ENCODE data around the gene SESN2. TPM values are rescaled to one million over a fixed set of nuclear protein-coding genes. Genes with fewer than 3 reads are reported as not detected.

Gene SESN2
- total RNA-seq, 1 experiment from 2014 or later = 36.8 TPM

GRCh38 chr1:28313702-28314546 lies 54.6 kb downstream of the SESN2 start:
- H3K9me3 ChIP-seq (ENCODE audit: control insufficient read depth in 1 of 2, insufficient read depth in 1 of 2, low read depth in 1 of 2, low read length in 2 of 2) = no peaks in the 10 kb centered on the region
- peaks cover 15 to 19% of the 10 kb centered on the region in 2 experiments for H3K4me1 ChIP-seq (ENCODE audit: control insufficient read depth in 1 of 2, insufficient read depth in 2 of 2, low read length in 2 of 2)
- H3K27ac ChIP-seq (ENCODE audit: low read depth, low read length) = peak overlapping the region; percentile 4; the same call in 1 of the 2 replicates
- no TSS peak for BruUV-seq (replicated peaks)
- no peaks in the 10 kb centered on the region for H3K79me2 ChIP-seq (ENCODE audit: insufficient read depth, low read length)
- no peaks in the 10 kb centered on the region for H4K20me1 ChIP-seq (ENCODE audit: insufficient read depth)
- H3K9me2 ChIP-seq (ENCODE audit: insufficient read depth) = no peaks in the 10 kb centered on the region
- H3K9ac ChIP-seq (ENCODE audit: low read length) = peak overlapping the region; percentile 44
- peak overlapping the region; percentile 77 for H3K4me2 ChIP-seq (ENCODE audit: low read length)
- intact Hi-C loops (cut with micrococcal nuclease) = no loop called here
- ChIA-PET POLR2A (interaction anchor here (1.5 to 1.9 kb wide), 3 partner anchors 10 to 335 kb away, joined by 6 to 15 read pairs (median 9); partner anchors contain the start of genes MED18 and RNU11), CTCF (interaction anchor here (0.8 to 1.2 kb wide), 3 partner anchors 15 to 65 kb away, joined by 3 read pairs; partner anchors contain the start of gene MED18), RAD21 (ENCODE audit: low non-redundant PET in 1 of 2, low total read pairs in 2 of 2, uncharacterized antibody in 2 of 2, unreplicated experiment in 2 of 2) (no interaction called here)
- peak; percentile 69; the same call in 1 of the 2 replicates for TF ChIP-seq SP1 (IDR thresholded peaks at IDR 0.05; ENCODE audit: low read depth)
- no peak for TF ChIP-seq ZFX (IDR thresholded peaks at IDR 0.05)
- TF ChIP-seq JUND (IDR thresholded peaks at IDR 0.05) = peak; percentile 81
- TF ChIP-seq RAD21 (IDR thresholded peaks at IDR 0.05; ENCODE audit: low read depth) = no peak
- TF ChIP-seq ZBTB33 (IDR thresholded peaks at IDR 0.05; ENCODE audit: extremely low read depth, insufficient replicate concordance, low read length) = no peak
- peak; percentile 67 for TF ChIP-seq MAX (IDR thresholded peaks at IDR 0.05)
- TF ChIP-seq TCF7L2 (IDR thresholded peaks at IDR 0.05; ENCODE audit: borderline replicate concordance, extremely low read depth, insufficient read depth, insufficient read length) = no peak
- TF ChIP-seq EZH2 (IDR thresholded peaks at IDR 0.05) = no peak
- peak; percentile 50 for TF ChIP-seq YY1 (IDR thresholded peaks at IDR 0.05; ENCODE audit: extremely low read depth, insufficient replicate concordance, low read depth, low read length)
- no peak; the same call in 1 of the 2 replicates for TF ChIP-seq POLR2AphosphoS5 (IDR thresholded peaks at IDR 0.05; ENCODE audit: low read depth, low read length)
- no peak for TF ChIP-seq SIN3A (IDR thresholded peaks at IDR 0.05; ENCODE audit: low read depth)
- peak; percentile 75; the same call in 1 of the 2 replicates for TF ChIP-seq FOSL1 (IDR thresholded peaks at IDR 0.05; ENCODE audit: low read depth)
- peak; percentile 88; the same call in 1 of the 2 replicates for TF ChIP-seq CBX3 (IDR thresholded peaks at IDR 0.05; ENCODE audit: low read depth)
- no peak for TF ChIP-seq ZNF274 (IDR thresholded peaks at IDR 0.05; ENCODE audit: low read depth, low read length)
- TF ChIP-seq CTCF (IDR thresholded peaks at IDR 0.05 in 2 of 3, conservative IDR thresholded peaks at IDR 0.05 in 1 of 3; ENCODE audit: borderline replicate concordance in 1 of 3, insufficient read depth in 1 of 3, low read depth in 2 of 3, low read length in 2 of 3) = no peak
- TF ChIP-seq CEBPB (IDR thresholded peaks at IDR 0.05; ENCODE audit: low read depth) = peak; percentile 99
- ATAC-seq (peak; percentile 92), DNase-seq (ENCODE audit: low read depth, low spot score) (peak; percentile 38)
- H3K36me3 ChIP-seq (ENCODE audit: control insufficient read depth in 1 of 2, insufficient read depth in 2 of 2, low read length in 2 of 2) = no peaks in the 10 kb centered on the region
- peak overlapping the region in 1 of 2 experiments; percentile 12; a peak in 1 of 4 replicates for H3K4me3 ChIP-seq (replicated peaks in 1 of 2; ENCODE audit: low read depth in 1 of 2, low read length in 2 of 2)
- peak overlapping the region; percentile 96 for H2AFZ ChIP-seq (ENCODE audit: low read depth, low read length, poor library complexity, severe bottlenecking)
- H3K27me3 ChIP-seq (ENCODE audit: insufficient read depth, low read length) = no peaks in the 10 kb centered on the region
